ENCODE results near the gene RIMBP2.

RIMBP2 gene

GRCh38 chr12:130523863-130524614 lies 192.1 kb downstream of the RIMBP2 start:
- no peaks in the 10 kb centered on the region for H3K27me3 ChIP-seq (replicated peaks; ENCODE audit: control insufficient read depth, insufficient read depth, low read length, poor library complexity, severe bottlenecking)
- no peaks in the 10 kb centered on the region for H3K4me1 ChIP-seq (ENCODE audit: control insufficient read depth, insufficient read depth, low read length, poor library complexity, severe bottlenecking)
- no peak overlapping the region for H3K4me3 ChIP-seq (ENCODE audit: insufficient read depth, low read depth, low read length, poor library complexity, severe bottlenecking)
- H3K9me3 ChIP-seq (ENCODE audit: control insufficient read depth, low read length): no peaks in the 10 kb centered on the region
- no peak for DNase-seq
- H3K36me3 ChIP-seq (ENCODE audit: control insufficient read depth, insufficient read depth, low read length): no peaks in the 10 kb centered on the region
- no peak overlapping the region for H3K27ac ChIP-seq (ENCODE audit: insufficient read depth, low read length, poor library complexity, severe bottlenecking)

- Histone ChIP-seq H3K27me3 (replicated peaks; ENCODE audit: control insufficient read depth, insufficient read depth, low read length, poor library complexity, severe bottlenecking) (no peaks in the 10 kb centered on the region), H3K4me1 (ENCODE audit: control insufficient read depth, insufficient read depth, low read length, poor library complexity, severe bottlenecking) (no peaks in the 10 kb centered on the region), H3K27ac (ENCODE audit: insufficient read depth, low read length, poor library complexity, severe bottlenecking) (no peak overlapping the region), H3K36me3 (ENCODE audit: control insufficient read depth, insufficient read depth, low read length) (no peaks in the 10 kb centered on the region), H3K4me3 (ENCODE audit: insufficient read depth, low read depth, low read length, poor library complexity, severe bottlenecking) (no peak overlapping the region), H3K9me3 (ENCODE audit: control insufficient read depth, low read length) (no peaks in the 10 kb centered on the region)
- DNase-seq: no peak
Measured at GRCh38 chr12:130523208-130523607, 192.9 kb downstream of the RIMBP2 start.

GRCh38 chr12:130522244-130522834 lies 193.8 kb downstream of the RIMBP2 start:
- no peak for DNase-seq
- H3K27ac ChIP-seq (ENCODE audit: insufficient read depth, low read length, poor library complexity, severe bottlenecking): no peak overlapping the region
- no peak overlapping the region for H3K4me3 ChIP-seq (ENCODE audit: insufficient read depth, low read depth, low read length, poor library complexity, severe bottlenecking)
- H3K4me1 ChIP-seq (ENCODE audit: control insufficient read depth, insufficient read depth, low read length, poor library complexity, severe bottlenecking): no peaks in the 10 kb centered on the region
- no peaks in the 10 kb centered on the region for H3K27me3 ChIP-seq (replicated peaks; ENCODE audit: control insufficient read depth, insufficient read depth, low read length, poor library complexity, severe bottlenecking)
- H3K9me3 ChIP-seq (ENCODE audit: control insufficient read depth, low read length): no peaks in the 10 kb centered on the region
- no peaks in the 10 kb centered on the region for H3K36me3 ChIP-seq (ENCODE audit: control insufficient read depth, insufficient read depth, low read length)

- H3K4me3 ChIP-seq (ENCODE audit: insufficient read depth, low read depth, low read length, poor library complexity, severe bottlenecking): no peak overlapping the region
- no peaks in the 10 kb centered on the region for H3K27me3 ChIP-seq (replicated peaks; ENCODE audit: control insufficient read depth, insufficient read depth, low read length, poor library complexity, severe bottlenecking)
- H3K36me3 ChIP-seq (ENCODE audit: control insufficient read depth, insufficient read depth, low read length): no peaks in the 10 kb centered on the region
- no peak for DNase-seq
- no peaks in the 10 kb centered on the region for H3K4me1 ChIP-seq (ENCODE audit: control insufficient read depth, insufficient read depth, low read length, poor library complexity, severe bottlenecking)
- no peaks in the 10 kb centered on the region for H3K9me3 ChIP-seq (ENCODE audit: control insufficient read depth, low read length)
- H3K27ac ChIP-seq (ENCODE audit: insufficient read depth, low read length, poor library complexity, severe bottlenecking): no peak overlapping the region
Measured at GRCh38 chr12:130521375-130522124, 194.5 kb downstream of the RIMBP2 start.

GRCh38 chr12:130520784-130521183 lies 195.3 kb downstream of the RIMBP2 start:
- no peak for DNase-seq
- Histone ChIP-seq H3K27ac (ENCODE audit: insufficient read depth, low read length, poor library complexity, severe bottlenecking) (no peak overlapping the region), H3K4me1 (ENCODE audit: control insufficient read depth, insufficient read depth, low read length, poor library complexity, severe bottlenecking) (no peaks in the 10 kb centered on the region), H3K9me3 (ENCODE audit: control insufficient read depth, low read length) (no peaks in the 10 kb centered on the region), H3K4me3 (ENCODE audit: insufficient read depth, low read depth, low read length, poor library complexity, severe bottlenecking) (no peak overlapping the region), H3K36me3 (ENCODE audit: control insufficient read depth, insufficient read depth, low read length) (no peaks in the 10 kb centered on the region), H3K27me3 (replicated peaks; ENCODE audit: control insufficient read depth, insufficient read depth, low read length, poor library complexity, severe bottlenecking) (no peaks in the 10 kb centered on the region)

- Histone ChIP-seq H3K4me3 (ENCODE audit: insufficient read depth, low read depth, low read length, poor library complexity, severe bottlenecking) (no peak overlapping the region), H3K4me1 (ENCODE audit: control insufficient read depth, insufficient read depth, low read length, poor library complexity, severe bottlenecking) (no peaks in the 10 kb centered on the region), H3K27ac (ENCODE audit: insufficient read depth, low read length, poor library complexity, severe bottlenecking) (no peak overlapping the region), H3K27me3 (replicated peaks; ENCODE audit: control insufficient read depth, insufficient read depth, low read length, poor library complexity, severe bottlenecking) (no peaks in the 10 kb centered on the region), H3K36me3 (ENCODE audit: control insufficient read depth, insufficient read depth, low read length) (no peaks in the 10 kb centered on the region), H3K9me3 (ENCODE audit: control insufficient read depth, low read length) (no peaks in the 10 kb centered on the region)
- no peak for DNase-seq
Measured at GRCh38 chr12:130517588-130517987, 198.5 kb downstream of the RIMBP2 start.

- Histone ChIP-seq H3K36me3 (ENCODE audit: control insufficient read depth, insufficient read depth, low read length) (no peaks in the 10 kb centered on the region), H3K4me3 (ENCODE audit: insufficient read depth, low read depth, low read length, poor library complexity, severe bottlenecking) (no peak overlapping the region), H3K27me3 (replicated peaks; ENCODE audit: control insufficient read depth, insufficient read depth, low read length, poor library complexity, severe bottlenecking) (no peaks in the 10 kb centered on the region), H3K27ac (ENCODE audit: insufficient read depth, low read length, poor library complexity, severe bottlenecking) (no peak overlapping the region), H3K4me1 (ENCODE audit: control insufficient read depth, insufficient read depth, low read length, poor library complexity, severe bottlenecking) (no peaks in the 10 kb centered on the region), H3K9me3 (ENCODE audit: control insufficient read depth, low read length) (no peaks in the 10 kb centered on the region)
- DNase-seq: no peak
Measured at GRCh38 chr12:130514149-130514551, 201.9 kb downstream of the RIMBP2 start.

- no peak for DNase-seq
- Histone ChIP-seq H3K4me3 (ENCODE audit: insufficient read depth, low read depth, low read length, poor library complexity, severe bottlenecking) (no peak overlapping the region), H3K4me1 (ENCODE audit: control insufficient read depth, insufficient read depth, low read length, poor library complexity, severe bottlenecking) (no peaks in the 10 kb centered on the region), H3K36me3 (ENCODE audit: control insufficient read depth, insufficient read depth, low read length) (no peaks in the 10 kb centered on the region), H3K27me3 (replicated peaks; ENCODE audit: control insufficient read depth, insufficient read depth, low read length, poor library complexity, severe bottlenecking) (no peaks in the 10 kb centered on the region), H3K27ac (ENCODE audit: insufficient read depth, low read length, poor library complexity, severe bottlenecking) (no peak overlapping the region), H3K9me3 (ENCODE audit: control insufficient read depth, low read length) (no peaks in the 10 kb centered on the region)
Measured at GRCh38 chr12:130513556-130513955, 202.5 kb downstream of the RIMBP2 start.

GRCh38 chr12:130511285-130511684 lies 204.8 kb downstream of the RIMBP2 start:
- H3K4me3 ChIP-seq (ENCODE audit: insufficient read depth, low read depth, low read length, poor library complexity, severe bottlenecking): no peak overlapping the region
- H3K36me3 ChIP-seq (ENCODE audit: control insufficient read depth, insufficient read depth, low read length): no peaks in the 10 kb centered on the region
- H3K4me1 ChIP-seq (ENCODE audit: control insufficient read depth, insufficient read depth, low read length, poor library complexity, severe bottlenecking): no peaks in the 10 kb centered on the region
- no peak for DNase-seq
- no peak overlapping the region for H3K27ac ChIP-seq (ENCODE audit: insufficient read depth, low read length, poor library complexity, severe bottlenecking)
- no peaks in the 10 kb centered on the region for H3K27me3 ChIP-seq (replicated peaks; ENCODE audit: control insufficient read depth, insufficient read depth, low read length, poor library complexity, severe bottlenecking)
- H3K9me3 ChIP-seq (ENCODE audit: control insufficient read depth, low read length): no peaks in the 10 kb centered on the region

GRCh38 chr12:130509454-130509853 lies 206.6 kb downstream of the RIMBP2 start:
- Histone ChIP-seq H3K4me1 (ENCODE audit: control insufficient read depth, insufficient read depth, low read length, poor library complexity, severe bottlenecking) (no peaks in the 10 kb centered on the region), H3K27me3 (replicated peaks; ENCODE audit: control insufficient read depth, insufficient read depth, low read length, poor library complexity, severe bottlenecking) (no peaks in the 10 kb centered on the region), H3K9me3 (ENCODE audit: control insufficient read depth, low read length) (no peaks in the 10 kb centered on the region), H3K4me3 (ENCODE audit: insufficient read depth, low read depth, low read length, poor library complexity, severe bottlenecking) (no peak overlapping the region), H3K36me3 (ENCODE audit: control insufficient read depth, insufficient read depth, low read length) (no peaks in the 10 kb centered on the region), H3K27ac (ENCODE audit: insufficient read depth, low read length, poor library complexity, severe bottlenecking) (no peak overlapping the region)
- no peak for DNase-seq
